PC-9 (cell line): ENCODE measurements around the gene USP11. TPM values are rescaled to one million over a fixed set of nuclear protein-coding genes. Genes with fewer than 3 reads are reported as not detected.
A peak's percentile ranks its signal among the peaks of the same experiment; 100 is the strongest.

Experiments
- BruUV-seq: library from RNA; stranded (reverse); fragments of 400-500 nt; replicated peaks from 2 replicates; lab custom pipeline; 2021; lab: Mats Ljungman, UMichigan
- CTCF ChIA-PET: fragments of 300-600 bp; sonication (Branson Sonifier 250); formaldehyde crosslinking; loops from one replicate; lab custom pipeline; 2022; ENCODE audit warnings: antibody characterized with exemption; lab: Charles Lee
- POLR2A ChIA-PET: fragments of 300-600 bp; sonication (Branson Sonifier 250); formaldehyde crosslinking; loops from one replicate; lab custom pipeline; 2022; ENCODE audit warnings: antibody characterized with exemption; ENCODE audit not compliant: unreplicated experiment; lab: Charles Lee
- DNase-seq, 2 experiments: peaks; one replicate each; pipeline versions ENCODE4 v3.0.0 to v3.0.0-alpha.2; 2015 to 2022; ENCODE audit warnings: mixed read lengths in 1 of 2
- H2AFZ ChIP-seq: fragments of 200-600 bp; sonication (generic); 2 replicates; pipeline ENCODE4 v1.8.1; 2017; ENCODE audit warnings: antibody characterized with exemption
- H3F3A ChIP-seq: fragments of 200-600 bp; sonication (generic); 2 replicates; pipeline ENCODE4 v1.8.1; 2017; ENCODE audit warnings: antibody characterized with exemption, mild to moderate bottlenecking, low read depth; ENCODE audit not compliant: insufficient read depth
- H3K27ac ChIP-seq: fragments of 200-600 bp; sonication (generic); 2 replicates; pipeline ENCODE4 v1.6.1; 2016; ENCODE audit warnings: mixed run types
- H3K27me3 ChIP-seq: fragments of 200-600 bp; sonication (generic); 2 replicates; pipeline ENCODE4 v1.6.1; 2016; ENCODE audit warnings: low read depth, mixed run types; ENCODE audit not compliant: insufficient read depth
- H3K36me3 ChIP-seq: fragments of 200-600 bp; sonication (generic); 2 replicates; pipeline ENCODE4 v1.6.1; 2016; ENCODE audit warnings: low read depth, mixed run types
- H3K4me1 ChIP-seq: fragments of 200-600 bp; sonication (generic); replicated peaks from 2 replicates; pipeline ENCODE4 v1.6.1; 2016; ENCODE audit warnings: mixed run types; ENCODE audit not compliant: insufficient read depth
- H3K4me2 ChIP-seq: fragments of 200-600 bp; sonication (generic); 2 replicates; pipeline ENCODE4 v1.6.1; 2017; ENCODE audit warnings: mixed run types
- H3K4me3 ChIP-seq: fragments of 200-600 bp; sonication (generic); 2 replicates; pipeline ENCODE4 v1.6.1; 2016; ENCODE audit warnings: mixed run types
- H3K79me2 ChIP-seq: fragments of 200-600 bp; sonication (generic); 2 replicates; pipeline ENCODE4 v1.6.1; 2017; ENCODE audit warnings: low read depth, mixed run types
- H3K9me2 ChIP-seq: fragments of 200-600 bp; sonication (generic); 2 replicates; pipeline ENCODE4 v1.8.1; 2017; ENCODE audit warnings: mild to moderate bottlenecking; ENCODE audit not compliant: insufficient read depth
- H3K9me3 ChIP-seq: fragments of 200-600 bp; sonication (generic); 2 replicates; pipeline ENCODE4 v1.8.1; 2016; ENCODE audit warnings: low read depth; ENCODE audit not compliant: insufficient read depth
- H4K20me1 ChIP-seq: fragments of 200-600 bp; sonication (generic); 2 replicates; pipeline ENCODE4 v1.8.1; 2017; ENCODE audit not compliant: insufficient read depth
- EZH2 ChIP-seq: fragments of 200-600 bp; sonication (generic); IDR thresholded peaks from 2 replicates; pipeline ENCODE4 v1.8.0; 2017; ENCODE audit warnings: antibody characterized with exemption, low read depth
- intact Hi-C: fragments of 100-400 bp; cut with micrococcal nuclease; formaldehyde crosslinking; loops from one replicate; pipeline ENCODE4 v1.10.0; 2022; ENCODE audit not compliant: unreplicated experiment
- total RNA-seq: library from RNA; stranded (reverse); gene quantifications from 2 replicates; pipeline ENCODE4 v1.2.3, GENCODE V29; 2021
- TF ChIP-seq, protein P1 (sequence below): fragments of 200-600 bp; sonication (generic); conservative IDR thresholded peaks from 2 replicates; pipeline ENCODE4 v1.6.1; 2017; ENCODE audit warnings: mixed run types, antibody characterized with exemption, mild to moderate bottlenecking, moderate library complexity

The USP11 gene
- total RNA-seq, 1 experiment from 2014 or later = 25.3 TPM

DNA sequence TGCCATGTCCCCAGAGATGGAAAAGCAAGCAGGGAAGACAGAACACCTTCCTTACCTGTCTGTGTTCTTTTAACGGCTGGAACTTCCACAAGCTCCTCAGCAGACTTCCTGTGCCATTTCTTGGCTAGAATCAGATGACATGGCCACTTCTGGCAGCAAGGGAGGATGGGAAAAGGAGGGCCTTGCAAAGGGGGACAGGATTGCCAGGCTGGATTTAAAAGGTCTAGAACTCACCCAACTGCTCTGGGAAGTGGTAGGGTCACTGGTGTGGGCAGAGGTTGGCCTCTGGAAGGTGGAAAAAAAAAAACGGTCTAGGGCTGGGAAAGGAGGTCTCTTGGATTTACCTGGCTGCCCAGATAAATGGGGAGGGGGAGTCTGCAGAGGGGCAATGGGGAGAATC is 1.6 kb upstream of the USP11 start:
- no TSS peak for BruUV-seq
- no peak overlapping the region for H3K4me2 ChIP-seq
- POLR2A ChIA-PET = no interaction called here
- CTCF ChIA-PET = interaction anchor here (0.6 kb wide), 1 partner anchor 81 kb away, joined by 3 read pairs; no protein-coding TSS in a partner anchor
- no peaks in the 10 kb centered on the region for H3K27me3 ChIP-seq
- H3K9me2 ChIP-seq = no peaks in the 10 kb centered on the region
- no peaks in the 10 kb centered on the region for H4K20me1 ChIP-seq
- no peaks in the 10 kb centered on the region for H3F3A ChIP-seq
- no peak overlapping the region for H2AFZ ChIP-seq
- no peak overlapping the region for H3K4me3 ChIP-seq
- no peaks in the 10 kb centered on the region for H3K36me3 ChIP-seq
- H3K27ac ChIP-seq = no peak overlapping the region
- no peaks in the 10 kb centered on the region for H3K4me1 ChIP-seq
- H3K79me2 ChIP-seq = peaks cover 21% of the 10 kb centered on the region
- no peaks in the 10 kb centered on the region for H3K9me3 ChIP-seq
- no peak for DNase-seq
- intact Hi-C loops = loop anchor here (5.0 kb wide), 2 partner anchors 66 to 131 kb away; no protein-coding TSS in a partner anchor
- no peak for TF ChIP-seq EZH2
- TF ChIP-seq, protein P1, sequence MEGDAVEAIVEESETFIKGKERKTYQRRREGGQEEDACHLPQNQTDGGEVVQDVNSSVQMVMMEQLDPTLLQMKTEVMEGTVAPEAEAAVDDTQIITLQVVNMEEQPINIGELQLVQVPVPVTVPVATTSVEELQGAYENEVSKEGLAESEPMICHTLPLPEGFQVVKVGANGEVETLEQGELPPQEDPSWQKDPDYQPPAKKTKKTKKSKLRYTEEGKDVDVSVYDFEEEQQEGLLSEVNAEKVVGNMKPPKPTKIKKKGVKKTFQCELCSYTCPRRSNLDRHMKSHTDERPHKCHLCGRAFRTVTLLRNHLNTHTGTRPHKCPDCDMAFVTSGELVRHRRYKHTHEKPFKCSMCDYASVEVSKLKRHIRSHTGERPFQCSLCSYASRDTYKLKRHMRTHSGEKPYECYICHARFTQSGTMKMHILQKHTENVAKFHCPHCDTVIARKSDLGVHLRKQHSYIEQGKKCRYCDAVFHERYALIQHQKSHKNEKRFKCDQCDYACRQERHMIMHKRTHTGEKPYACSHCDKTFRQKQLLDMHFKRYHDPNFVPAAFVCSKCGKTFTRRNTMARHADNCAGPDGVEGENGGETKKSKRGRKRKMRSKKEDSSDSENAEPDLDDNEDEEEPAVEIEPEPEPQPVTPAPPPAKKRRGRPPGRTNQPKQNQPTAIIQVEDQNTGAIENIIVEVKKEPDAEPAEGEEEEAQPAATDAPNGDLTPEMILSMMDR = no peak

DNA sequence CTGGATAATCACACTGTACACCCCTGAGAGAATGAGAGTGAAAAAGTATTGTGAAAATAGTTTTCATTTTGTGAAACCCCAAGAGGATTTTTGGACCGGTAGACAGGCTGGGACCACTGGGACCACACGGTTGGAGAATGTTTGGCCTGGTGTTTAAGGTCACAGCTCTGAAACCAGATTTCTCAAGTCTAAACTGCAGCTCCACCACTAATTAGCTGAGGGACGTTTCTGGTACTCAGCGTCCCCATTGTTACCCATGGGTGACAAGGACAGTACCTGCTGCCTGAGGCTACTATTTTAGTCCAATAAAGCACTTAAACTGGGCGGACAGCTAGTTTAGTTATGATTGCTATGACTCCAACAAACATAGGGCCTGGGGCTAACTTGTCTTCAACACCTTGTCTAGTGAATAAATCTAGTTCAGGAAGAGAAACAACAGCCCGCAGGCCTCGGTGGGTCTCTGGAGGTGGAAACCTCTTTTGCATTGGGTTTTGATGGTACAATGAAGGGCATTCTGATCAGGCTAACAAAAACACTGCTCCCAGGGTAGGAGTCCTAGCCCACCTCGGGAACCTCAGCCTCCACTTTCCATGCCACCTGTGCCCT is 509 bp upstream of the USP11 start:
- H3K9me3 ChIP-seq = no peaks in the 10 kb centered on the region
- BruUV-seq = no TSS peak
- peak overlapping the region; percentile 55; the same call in 1 of the 2 replicates for H3K4me3 ChIP-seq
- H3K79me2 ChIP-seq = peaks cover 22% of the 10 kb centered on the region
- no peaks in the 10 kb centered on the region for H3K4me1 ChIP-seq
- CTCF ChIA-PET = no interaction called here
- H2AFZ ChIP-seq = no peak overlapping the region
- no peaks in the 10 kb centered on the region for H4K20me1 ChIP-seq
- intact Hi-C loops = loop anchor here (5.0 kb wide), 2 partner anchors 65 to 130 kb away; no protein-coding TSS in a partner anchor
- no peaks in the 10 kb centered on the region for H3K36me3 ChIP-seq
- DNase-seq = peak in 1 of 2 experiments; percentile 34
- TF ChIP-seq, protein P1 = no peak
- no peak for TF ChIP-seq EZH2
- no peaks in the 10 kb centered on the region for H3F3A ChIP-seq
- POLR2A ChIA-PET = interaction anchor here (0.6 kb wide), 1 partner anchor 37 kb away, joined by 12 read pairs; no protein-coding TSS in a partner anchor
- H3K9me2 ChIP-seq = no peaks in the 10 kb centered on the region
- H3K27ac ChIP-seq = peak overlapping the region; percentile 96
- no peaks in the 10 kb centered on the region for H3K27me3 ChIP-seq
- H3K4me2 ChIP-seq = peak overlapping the region; percentile 69

DNA sequence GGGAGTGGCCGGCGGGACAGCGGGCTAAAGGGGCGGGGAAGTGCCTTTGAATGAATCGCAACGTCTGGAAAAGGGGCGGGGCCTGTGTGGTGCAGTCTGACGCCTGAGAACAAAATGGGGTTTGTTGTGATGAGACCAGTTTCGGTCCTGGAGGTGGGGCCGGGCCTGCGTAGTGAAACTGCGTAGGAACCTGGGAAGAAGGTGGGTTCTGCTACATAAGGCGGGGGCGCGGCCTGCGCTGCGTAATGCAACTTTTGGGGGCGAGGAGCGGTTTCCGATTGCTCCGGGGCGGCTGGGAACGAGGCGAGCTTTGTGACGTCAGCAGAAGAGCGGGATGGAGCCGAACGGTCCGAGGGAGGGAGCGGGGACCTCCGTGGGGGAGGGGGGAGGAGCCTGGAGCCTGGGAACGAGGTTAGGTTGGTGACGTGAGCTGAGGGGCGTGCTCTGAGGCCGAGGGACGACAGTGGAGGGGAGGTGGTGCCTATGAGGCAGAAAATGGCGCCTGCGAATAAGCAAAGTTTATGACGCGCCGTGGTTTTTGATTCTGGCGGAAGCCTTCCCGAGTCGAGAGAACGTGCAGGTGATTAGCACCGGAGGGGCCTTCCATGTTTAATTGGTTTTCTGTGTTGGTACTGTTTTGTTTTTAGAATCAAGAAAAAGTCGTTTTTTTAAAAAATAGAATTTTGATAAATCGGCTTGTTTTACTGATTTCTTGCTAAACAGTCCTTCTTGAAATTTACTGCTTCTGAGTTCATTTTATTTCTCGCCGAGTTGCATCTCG is 714 bp downstream of the USP11 start:
- intact Hi-C loops = loop anchor here (1.0 to 5.0 kb wide), 3 partner anchors 15 to 129 kb away; partner anchors contain the start of gene CDK16
- Histone ChIP-seq H3K9me3 (no peaks in the 10 kb centered on the region), H4K20me1 (no peaks in the 10 kb centered on the region), H3K4me3 (peak overlapping the region; percentile 62), H3K27ac (peak overlapping the region; percentile 96), H3K27me3 (no peaks in the 10 kb centered on the region), H3K4me1 (no peaks in the 10 kb centered on the region), H3K9me2 (no peaks in the 10 kb centered on the region), H3F3A (no peaks in the 10 kb centered on the region), H3K79me2 (peaks cover 22% of the 10 kb centered on the region), H3K36me3 (no peaks in the 10 kb centered on the region), H3K4me2 (peak overlapping the region; percentile 66), H2AFZ (no peak overlapping the region)
- ChIA-PET CTCF (no interaction called here), POLR2A (interaction anchor here (0.6 kb wide), 1 partner anchor 289 kb away, joined by 6 read pairs; no protein-coding TSS in a partner anchor)
- BruUV-seq = no TSS peak
- DNase-seq = peak; percentile 83 to 85
- no peak for TF ChIP-seq EZH2
- TF ChIP-seq, protein P1 = no peak
